Epithelial cell of esophagus (primary cell): ENCODE data around the gene FHIT.

Source experiments
- DNase-seq: peaks from one replicate; pipeline ENCODE4 v3.0.0; 2010; ENCODE audit warnings: low read depth
- H3K4me3 ChIP-seq: 2 replicates; pipeline ENCODE4 v1.5.1; 2011; ENCODE audit warnings: mild to moderate bottlenecking, low read length, control low read depth
- TF ChIP-seq, protein P1 (sequence below): IDR thresholded peaks from 2 replicates; pipeline ENCODE4 v1.5.1; 2011; ENCODE audit warnings: low read depth, mild to moderate bottlenecking, low read length, control low read depth, inconsistent platforms; ENCODE audit not compliant: insufficient read depth; ENCODE audit errors: missing control alignments

FHIT gene

DNA sequence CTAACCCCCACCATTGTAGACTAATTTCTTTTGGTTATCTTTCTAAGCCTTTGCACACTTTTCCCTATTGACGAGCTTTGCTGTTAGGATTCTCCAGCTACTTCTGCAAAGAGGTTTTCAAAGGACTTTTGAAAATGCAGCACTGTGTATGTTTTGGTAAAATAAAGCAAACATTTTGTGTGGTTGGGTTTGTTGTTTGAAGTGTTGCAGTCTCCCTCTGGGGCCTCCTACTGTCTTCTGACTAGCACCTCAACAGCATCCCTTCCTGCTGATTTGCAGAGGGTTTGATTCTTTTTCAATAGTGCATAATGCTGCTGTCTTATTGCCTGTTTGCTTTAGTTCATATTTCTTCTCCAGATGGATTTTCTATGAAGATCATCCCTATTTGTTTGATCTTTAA, 1426.4 kb downstream of the FHIT start:
- TF ChIP-seq, protein P1, sequence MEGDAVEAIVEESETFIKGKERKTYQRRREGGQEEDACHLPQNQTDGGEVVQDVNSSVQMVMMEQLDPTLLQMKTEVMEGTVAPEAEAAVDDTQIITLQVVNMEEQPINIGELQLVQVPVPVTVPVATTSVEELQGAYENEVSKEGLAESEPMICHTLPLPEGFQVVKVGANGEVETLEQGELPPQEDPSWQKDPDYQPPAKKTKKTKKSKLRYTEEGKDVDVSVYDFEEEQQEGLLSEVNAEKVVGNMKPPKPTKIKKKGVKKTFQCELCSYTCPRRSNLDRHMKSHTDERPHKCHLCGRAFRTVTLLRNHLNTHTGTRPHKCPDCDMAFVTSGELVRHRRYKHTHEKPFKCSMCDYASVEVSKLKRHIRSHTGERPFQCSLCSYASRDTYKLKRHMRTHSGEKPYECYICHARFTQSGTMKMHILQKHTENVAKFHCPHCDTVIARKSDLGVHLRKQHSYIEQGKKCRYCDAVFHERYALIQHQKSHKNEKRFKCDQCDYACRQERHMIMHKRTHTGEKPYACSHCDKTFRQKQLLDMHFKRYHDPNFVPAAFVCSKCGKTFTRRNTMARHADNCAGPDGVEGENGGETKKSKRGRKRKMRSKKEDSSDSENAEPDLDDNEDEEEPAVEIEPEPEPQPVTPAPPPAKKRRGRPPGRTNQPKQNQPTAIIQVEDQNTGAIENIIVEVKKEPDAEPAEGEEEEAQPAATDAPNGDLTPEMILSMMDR = no peak
- no peak for DNase-seq
- H3K4me3 ChIP-seq = no peak overlapping the region

DNA sequence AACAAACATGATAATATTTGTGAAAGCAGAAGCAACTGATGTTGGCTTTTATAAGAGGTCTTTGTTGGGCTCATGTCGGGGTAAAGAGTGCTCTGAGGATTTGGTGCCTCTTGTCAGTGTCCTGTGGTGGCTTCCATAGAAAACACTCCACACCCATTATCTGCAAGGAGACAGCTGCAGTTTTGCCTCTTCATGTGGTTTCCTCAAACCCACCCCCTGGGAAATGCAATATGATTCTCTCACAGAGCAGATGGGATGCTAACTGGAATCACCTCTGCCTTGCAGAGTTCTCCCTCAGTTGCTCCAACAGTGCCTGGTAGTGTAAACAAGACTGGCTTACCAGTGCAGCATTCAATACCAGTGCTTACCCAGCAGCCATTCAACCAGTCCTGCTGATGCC, 1430.0 kb downstream of the FHIT start:
- TF ChIP-seq, protein P1 = no peak
- DNase-seq = no peak
- H3K4me3 ChIP-seq = no peak overlapping the region

DNA sequence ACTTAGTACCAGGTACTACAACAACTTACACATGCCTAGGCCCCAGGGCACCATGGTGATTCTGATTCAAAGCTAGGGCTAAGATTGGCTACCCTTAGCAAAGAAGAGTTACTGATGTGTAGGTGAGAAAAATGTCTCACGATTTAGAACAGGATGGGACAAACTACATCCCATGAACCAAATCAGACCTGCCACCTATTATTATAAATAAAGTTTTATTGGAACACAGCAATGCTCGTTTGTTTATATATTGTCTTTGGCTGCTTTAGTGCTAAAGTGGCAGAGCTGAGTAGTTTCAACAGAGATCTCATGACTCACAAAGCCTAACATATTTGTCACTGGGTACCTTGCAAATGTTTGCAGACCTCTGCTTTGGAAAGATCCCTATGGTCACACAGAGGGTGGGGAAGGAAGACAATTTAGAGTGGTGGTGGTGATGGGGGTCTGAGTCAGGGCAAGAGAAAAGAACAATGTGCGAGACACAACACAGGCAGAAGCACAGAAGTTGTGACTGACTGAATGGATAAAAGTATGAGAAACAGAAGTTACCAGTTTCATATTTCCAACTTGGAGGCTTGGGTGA, 1430.8 kb downstream of the FHIT start:
- peak; percentile 70 for DNase-seq
- H3K4me3 ChIP-seq = no peak overlapping the region
- TF ChIP-seq, protein P1 = no peak

DNA sequence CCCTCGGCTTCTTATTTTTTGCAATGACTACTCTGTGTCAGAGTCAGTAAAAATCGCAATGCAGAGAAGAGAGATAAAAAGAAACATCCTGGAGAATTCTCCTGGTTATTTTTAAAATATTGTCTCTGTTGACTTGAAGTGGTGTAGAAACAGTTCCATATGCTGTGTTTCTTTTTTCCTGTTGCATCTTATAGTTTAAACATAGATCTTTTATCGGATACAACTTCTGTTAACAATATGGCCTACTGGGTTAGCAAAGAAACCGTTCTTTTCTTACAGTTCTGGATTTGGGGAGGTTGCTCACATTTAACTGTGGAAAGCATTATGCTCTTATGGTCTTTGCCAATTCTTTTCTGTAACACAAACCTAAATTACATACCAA, 1432.3 kb downstream of the FHIT start:
- DNase-seq = no peak
- H3K4me3 ChIP-seq = no peak overlapping the region
- TF ChIP-seq, protein P1 = no peak

DNA sequence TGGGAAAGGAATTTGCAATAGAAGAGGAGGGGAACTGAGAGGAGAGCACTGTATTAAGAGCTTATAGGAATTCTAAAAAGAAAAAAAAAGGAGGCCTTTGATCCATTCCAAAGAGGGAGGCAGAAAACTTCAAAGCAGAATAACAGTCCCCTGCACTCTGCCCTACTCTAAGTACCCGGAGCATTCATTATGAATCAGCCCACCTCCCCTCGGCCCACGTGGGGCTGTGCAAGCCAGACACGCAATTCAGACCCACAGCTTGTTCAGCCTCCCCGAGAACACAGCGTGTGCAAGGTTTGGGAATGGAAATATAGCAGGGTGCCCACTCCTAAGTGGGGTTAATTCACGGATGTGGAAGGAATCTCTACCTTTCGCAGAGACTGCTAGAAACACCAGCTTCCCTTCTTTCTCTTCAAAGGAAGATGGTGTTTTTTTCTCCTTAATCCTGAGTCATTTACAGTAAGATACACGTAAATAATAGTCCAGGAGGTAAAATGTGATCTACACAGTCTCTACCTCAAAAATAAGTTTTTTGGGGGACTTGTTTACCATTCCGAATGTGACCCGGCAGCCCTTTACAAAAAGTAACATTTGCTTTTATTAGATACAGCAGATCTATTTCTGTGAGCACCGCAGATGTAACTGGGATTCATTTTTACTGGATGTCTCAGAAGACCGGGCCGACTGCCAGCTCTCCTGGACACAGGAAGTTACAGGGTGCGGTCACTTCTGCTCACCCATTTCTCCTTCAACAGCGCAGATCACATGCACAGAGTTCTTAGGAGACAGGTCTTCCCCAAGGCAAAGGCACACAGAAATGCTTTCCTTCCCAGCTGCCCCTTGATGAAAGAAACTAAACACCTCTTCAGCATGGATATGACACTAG, 1433.0 kb downstream of the FHIT start:
- peak; percentile 96 for DNase-seq
- TF ChIP-seq, protein P1 = no peak
- no peak overlapping the region for H3K4me3 ChIP-seq

DNA sequence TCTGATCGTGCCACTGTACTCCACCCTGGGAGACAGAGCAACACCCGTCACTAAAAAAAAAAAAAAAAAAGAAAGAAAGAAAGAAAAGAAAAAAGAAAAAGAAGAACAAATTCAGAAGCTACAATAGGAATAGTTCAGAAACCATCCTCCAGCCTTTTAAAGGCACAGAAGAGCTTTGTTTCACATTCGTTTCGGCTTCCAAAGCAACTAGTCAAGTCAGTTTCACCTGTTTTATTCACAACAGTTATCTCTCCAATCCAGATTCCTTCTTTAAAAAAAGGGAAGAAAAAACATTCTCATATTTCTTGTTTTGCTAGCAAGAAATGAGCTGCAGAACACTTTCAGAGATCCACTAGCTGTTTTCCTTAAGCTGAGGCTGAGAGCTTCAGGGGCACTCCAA, 1433.7 kb downstream of the FHIT start:
- DNase-seq = no peak
- H3K4me3 ChIP-seq = no peak overlapping the region
- TF ChIP-seq, protein P1 = no peak
